H1 (cell line): Measurements from ENCODE around the gene PPFIA4. TPM values are rescaled to one million over a fixed set of nuclear protein-coding genes. Genes with fewer than 3 reads are reported as not detected.

ENCODE experiments used
- CTCF ChIA-PET: fragments of 300-600 bp; sonication (Branson Sonifier 250); formaldehyde crosslinking; loops from one replicate; lab custom pipeline; 2021; ENCODE audit not compliant: partially characterized antibody; lab: Charles Lee
- POLR2A ChIA-PET: fragments of 300-600 bp; sonication (Branson Sonifier 250); formaldehyde crosslinking; loops from one replicate; lab custom pipeline; 2021; ENCODE audit warnings: inconsistent platforms; ENCODE audit not compliant: partially characterized antibody; lab: Charles Lee
- DNase-seq, 2 experiments: peaks; one replicate each; pipeline versions ENCODE4 v3.0.0 to v3.0.0-alpha.2; 2010 to 2022; ENCODE audit warnings: low spot score in 2 of 2, low read depth in 1 of 2, mixed read lengths in 1 of 2
- FAIRE-seq: peaks from 2 replicates; lab custom pipeline; 2011; peaks lifted over from hg19 to GRCh38; lab: Jason Lieb, UNC
- H2AFZ ChIP-seq: 2 replicates; pipeline ENCODE4 v1.8.1; 2012; ENCODE audit warnings: low read length, inconsistent platforms
- H2AK5ac ChIP-seq: 2 replicates; pipeline ENCODE4 v1.6.1; 2013; ENCODE audit warnings: low read depth, low read length
- H2BK120ac ChIP-seq: replicated peaks from 2 replicates; pipeline ENCODE3; 2013; ENCODE audit warnings: low read depth, low read length, inconsistent platforms
- H2BK12ac ChIP-seq: 2 replicates; pipeline ENCODE4 v1.6.1; 2013; ENCODE audit warnings: low read depth, low read length
- H2BK15ac ChIP-seq: 2 replicates; pipeline ENCODE4 v1.6.1; 2013; ENCODE audit warnings: low read length
- H2BK20ac ChIP-seq: 2 replicates; pipeline ENCODE4 v1.6.1; 2013; ENCODE audit warnings: low read length
- H2BK5ac ChIP-seq: 2 replicates; pipeline ENCODE4 v1.6.1; 2013; ENCODE audit warnings: low read depth, low read length
- H3K14ac ChIP-seq: 2 replicates; pipeline ENCODE4 v1.6.1; 2013; ENCODE audit warnings: inconsistent platforms; ENCODE audit not compliant: insufficient read length
- H3K18ac ChIP-seq: 2 replicates; pipeline ENCODE4 v1.6.1; 2013; ENCODE audit warnings: low read length; ENCODE audit errors: extremely low read depth
- H3K23ac ChIP-seq: 2 replicates; pipeline ENCODE4 v1.6.1; 2013; ENCODE audit warnings: inconsistent platforms; ENCODE audit not compliant: insufficient read length
- H3K23me2 ChIP-seq: 2 replicates; pipeline ENCODE4 v1.6.1; 2013; ENCODE audit warnings: low read depth, low read length
- H3K27ac ChIP-seq: 2 replicates; pipeline ENCODE4 v1.6.1; 2011; ENCODE audit warnings: low read depth, low read length, inconsistent platforms
- H3K27me3 ChIP-seq, 4 experiments: replicated peaks in 1 of 4; 1 replicate in 1 of 4; 2 replicates in 3 of 4; pipeline versions ENCODE4 v1.6.1 to v1.8.1; 2011 to 2013; ENCODE audit warnings: low read length in 3 of 4, mild to moderate bottlenecking in 3 of 4, inconsistent platforms in 2 of 4, mixed read lengths in 2 of 4, moderate library complexity in 1 of 4; ENCODE audit not compliant: control insufficient read depth in 3 of 4, insufficient read depth in 3 of 4; ENCODE audit errors: extremely low read depth in 1 of 4
- H3K36me3 ChIP-seq, 4 experiments: 2 replicates each; pipeline versions ENCODE4 v1.6.1 to v1.8.1; 2011 to 2013; ENCODE audit warnings: mild to moderate bottlenecking in 4 of 4, low read length in 3 of 4, moderate library complexity in 2 of 4, control low read depth in 1 of 4, inconsistent platforms in 1 of 4; ENCODE audit not compliant: insufficient read depth in 4 of 4, control insufficient read depth in 2 of 4
- H3K4ac ChIP-seq: replicated peaks from 2 replicates; pipeline ENCODE3; 2013; ENCODE audit warnings: low read length, low read depth, mixed read lengths, inconsistent platforms; ENCODE audit not compliant: insufficient read length
- H3K4me1 ChIP-seq, 4 experiments: replicated peaks in 1 of 4; 1 replicate in 1 of 4; 2 replicates in 3 of 4; pipeline versions ENCODE4 v1.6.1 to v1.8.1; 2011 to 2013; ENCODE audit warnings: low read length in 3 of 4, inconsistent platforms in 2 of 4, mixed read lengths in 1 of 4; ENCODE audit not compliant: insufficient read depth in 4 of 4, control insufficient read depth in 3 of 4
- H3K4me2 ChIP-seq, 2 experiments: 2 replicates each; pipeline versions ENCODE4 v1.6.1 to v1.8.1; 2011 to 2013; ENCODE audit warnings: low read depth in 2 of 2, low read length in 2 of 2, control low read depth in 1 of 2, inconsistent platforms in 1 of 2, mild to moderate bottlenecking in 1 of 2; ENCODE audit not compliant: insufficient read depth in 1 of 2
- H3K4me3 ChIP-seq, 4 experiments: fragments of 200-600, 300-600 bp in 1 of 4; sonication (generic), shearing (Covaris generic), sonication (Bioruptor Twin) in 1 of 4; 2 replicates each; pipeline versions ENCODE4 v1.5.1 to v1.8.1; 2011 to 2016; ENCODE audit warnings: low read length in 4 of 4, low read depth in 3 of 4, control low read depth in 2 of 4, inconsistent platforms in 2 of 4, mild to moderate bottlenecking in 2 of 4, mixed read lengths in 1 of 4, moderate library complexity in 1 of 4; ENCODE audit not compliant: insufficient read depth in 2 of 4; ENCODE audit errors: extremely low read depth in 1 of 4
- H3K56ac ChIP-seq: replicated peaks from 2 replicates; pipeline ENCODE3; 2013; ENCODE audit warnings: low read depth, mild to moderate bottlenecking, mixed read lengths, low read length, inconsistent platforms; ENCODE audit not compliant: insufficient read length
- H3K79me1 ChIP-seq: 2 replicates; pipeline ENCODE4 v1.6.1; 2013; ENCODE audit warnings: low read depth, low read length, control low read depth
- H3K79me2 ChIP-seq, 2 experiments: 2 replicates each; pipeline versions ENCODE4 v1.6.1 to v1.8.1; 2012 to 2013; ENCODE audit warnings: low read length in 2 of 2, mild to moderate bottlenecking in 2 of 2, inconsistent platforms in 1 of 2; ENCODE audit not compliant: insufficient read depth in 2 of 2, control insufficient read depth in 1 of 2
- H3K9ac ChIP-seq, 4 experiments: replicated peaks in 1 of 4; 1 replicate in 1 of 4; 2 replicates in 3 of 4; pipeline versions ENCODE4 v1.6.1 to v1.8.1; 2011 to 2013; ENCODE audit warnings: low read depth in 3 of 4, low read length in 3 of 4, control low read depth in 2 of 4, mild to moderate bottlenecking in 2 of 4, moderate library complexity in 2 of 4, inconsistent platforms in 1 of 4; ENCODE audit errors: extremely low read depth in 1 of 4
- H3K9me3 ChIP-seq, 2 experiments: 2 replicates each; pipeline versions ENCODE4 v1.6.1 to v1.8.1; 2012 to 2013; ENCODE audit warnings: mild to moderate bottlenecking in 2 of 2, moderate library complexity in 2 of 2, control low read depth in 1 of 2, inconsistent platforms in 1 of 2, low read depth in 1 of 2, low read length in 1 of 2, mixed read lengths in 1 of 2; ENCODE audit not compliant: insufficient read depth in 2 of 2
- H4K20me1 ChIP-seq, 2 experiments: replicated peaks in 1 of 2; 2 replicates each; pipeline versions ENCODE3 to v1.8.1; 2011 to 2013; ENCODE audit warnings: inconsistent platforms in 2 of 2, low read length in 2 of 2, mild to moderate bottlenecking in 1 of 2; ENCODE audit not compliant: insufficient read depth in 2 of 2, control insufficient read depth in 1 of 2
- H4K5ac ChIP-seq: 2 replicates; pipeline ENCODE4 v1.6.1; 2013; ENCODE audit warnings: low read length, low read depth, mixed read lengths, inconsistent platforms; ENCODE audit not compliant: insufficient read length
- H4K8ac ChIP-seq: 2 replicates; pipeline ENCODE4 v1.8.0; 2013; ENCODE audit warnings: mild to moderate bottlenecking, moderate library complexity, low read length, inconsistent platforms; ENCODE audit not compliant: insufficient read depth; ENCODE audit errors: extremely low read depth
- H4K91ac ChIP-seq: replicated peaks from 2 replicates; pipeline ENCODE3; 2013; ENCODE audit warnings: low read length, mixed read lengths, inconsistent platforms; ENCODE audit not compliant: insufficient read length
- JUND ChIP-seq: IDR thresholded peaks from 2 replicates; pipeline ENCODE4 v1.6.1; 2011; ENCODE audit warnings: mild to moderate bottlenecking, improper control_type of control experiment, low read length
- RAD21 ChIP-seq, 2 experiments: IDR thresholded peaks in 1 of 2; conservative IDR thresholded peaks in 1 of 2; 2 replicates each; pipeline ENCODE4 v1.6.1; 2011; ENCODE audit warnings: low read depth in 2 of 2, low read length in 2 of 2, improper control_type of control experiment in 1 of 2, inconsistent platforms in 1 of 2, mild to moderate bottlenecking in 1 of 2, moderate library complexity in 1 of 2
- WGBS, 2 experiments: shearing (Covaris generic) in 1 of 2; methylation state at CpG; one replicate each; pipeline versions ENCODE4 v1.1.6 to v1.1.7; 2013 to 2015; ENCODE audit warnings: low lambda C conversion rate in 2 of 2, mixed read lengths in 2 of 2, inconsistent platforms in 1 of 2, low coverage in 1 of 2, missing lambda C conversion rate in 1 of 2; ENCODE audit not compliant: insufficient replicate concordance in 2 of 2, insufficient coverage in 1 of 2, insufficient read length in 1 of 2; ENCODE audit errors: extremely low coverage in 1 of 2, missing lambda C conversion rate in 1 of 2; 5-methylcytosine and 5-hydroxymethylcytosine counted together
- polyA plus RNA-seq, 7 experiments: library from polyadenylated mRNA; depleted of rRNA in 3 of 7; stranded (reverse) in 5 of 7; unstranded in 2 of 7; fragments of >200 nt in 5 of 7; fragments of 200-250 nt in 2 of 7; gene quantifications; 1 replicate in 5 of 7; 2 replicates in 1 of 7; 4 replicates in 1 of 7; pipeline versions ENCODE4 v1.2.1 to v1.2.3, GENCODE V29; 2011 to 2013; ENCODE audit warnings: missing spikeins in 2 of 7, mixed read lengths in 2 of 7
- total RNA-seq: library from RNA; stranded (reverse); fragmentation: NEBNext Ultra II Directional; extraction: Animal tissue kit (Norgen Biotek cat#: 25700); gene quantifications from 2 replicates; pipeline ENCODE4 v1.2.1, GENCODE V29; 2021
- TF ChIP-seq, protein P1 (sequence below), 3 experiments: IDR thresholded peaks; 1 replicate in 2 of 3; 2 replicates in 1 of 3; pipeline versions ENCODE4 v1.5.1 to v1.6.1; 2011; ENCODE audit warnings: low read length in 3 of 3, mild to moderate bottlenecking in 3 of 3, inconsistent platforms in 2 of 3, low read depth in 1 of 3, moderate library complexity in 1 of 3; ENCODE audit not compliant: insufficient read depth in 1 of 3; ENCODE audit errors: control extremely low read depth in 1 of 3

PPFIA4 gene
- total and polyA plus RNA-seq, 2 of the 8 experiments (the other 6 are each of a cell fraction or from before 2014, with no cell fraction given): 9.0 to 9.9 TPM

DNA sequence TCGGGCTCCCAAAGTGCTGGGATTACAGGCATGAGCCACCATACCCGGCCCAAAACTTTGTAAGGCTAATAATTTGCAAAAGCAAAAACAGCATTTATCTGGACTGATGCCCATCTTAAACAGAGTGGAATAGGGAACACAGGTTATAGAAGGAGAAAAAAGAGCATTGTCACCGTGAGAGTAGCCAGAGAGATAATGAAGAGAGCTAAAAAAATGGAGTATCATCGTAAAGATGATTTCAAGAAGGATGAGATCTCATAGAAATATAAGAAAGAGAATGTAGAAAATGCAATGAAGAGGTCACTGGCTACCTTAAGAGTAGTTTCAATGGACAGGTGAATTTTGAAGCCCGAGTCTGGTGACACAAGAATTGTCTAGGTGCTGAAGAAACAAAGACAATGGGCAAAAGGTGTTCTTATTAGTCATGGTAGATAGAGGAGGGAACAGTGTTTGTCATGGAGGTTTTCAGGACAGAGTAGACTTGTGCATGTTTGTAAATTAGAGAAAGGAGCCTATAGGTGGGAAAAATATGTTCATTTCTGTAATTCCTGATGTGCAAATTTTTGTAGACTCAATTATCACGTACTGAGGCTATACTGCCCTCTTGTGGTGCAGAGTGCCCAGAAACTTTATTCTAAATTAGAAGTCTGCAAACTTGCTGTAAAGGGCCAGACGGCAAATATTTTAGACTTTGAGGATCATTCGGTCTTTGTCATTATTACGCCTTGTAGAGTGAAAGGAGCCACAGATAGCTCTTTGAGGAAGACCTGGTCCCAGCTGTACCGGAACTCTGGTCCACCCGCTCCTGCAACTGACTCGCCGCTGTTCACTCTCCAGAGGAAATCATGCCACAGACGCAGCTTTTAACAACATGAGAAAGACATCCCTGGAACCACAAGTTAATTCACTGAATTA, 27.2 kb upstream of the PPFIA4 start:
- no peak overlapping the region for H3K14ac ChIP-seq

More for the DNA sequence above, 27.2 kb upstream of the PPFIA4 start:
- Histone ChIP-seq H3K9ac (no peak overlapping the region), H3K4me3 (0 out of 8 replicates have a peak overlapping the region, but pooled peaks of 1 of the 4 experiments have one; percentile 11), H4K5ac (no peak overlapping the region), H2BK15ac (no peak overlapping the region), H3K27ac (no peak overlapping the region), H2BK5ac (no peak overlapping the region), H2BK20ac (no peak overlapping the region), H3K23ac (no peak overlapping the region), H3K18ac (no peak overlapping the region), H2BK12ac (no peak overlapping the region), H3K23me2 (no peaks in the 10 kb centered on the region), H3K4me1 (0 out of 7 replicates have a peak, but pooled peaks cover 0 to 2% (median 0%) of the 10 kb centered on the region in 4 experiments), H3K56ac (no peak overlapping the region), H3K36me3 (no peaks in the 10 kb centered on the region), H2BK120ac (no peak overlapping the region), H3K4me2 (no peak overlapping the region), H3K4ac (no peak overlapping the region), H2AK5ac (no peak overlapping the region), H4K20me1 (no peaks in the 10 kb centered on the region), H3K79me1 (no peaks in the 10 kb centered on the region), H2AFZ (peak overlapping the region; percentile 99), H3K9me3 (no peaks in the 10 kb centered on the region), H4K8ac (no peak overlapping the region), H4K91ac (no peak overlapping the region), H3K79me2 (no peaks in the 10 kb centered on the region), H3K27me3 (no peaks in the 10 kb centered on the region)
- WGBS, 2 experiments: 74% methylated on average over 14 of the region's 14 CpGs; no CpG with 5 or more reads in 1 of the 2 experiments
- CTCF ChIA-PET: interaction anchor here (0.7 to 6.0 kb wide), 31 partner anchors 9 to 269 kb away, joined by 3 to 43 read pairs (median 4); partner anchors contain the start of genes KLHL12 and TMEM183A
- no peak for FAIRE-seq
- peak in 1 of 2 experiments; percentile 71 for DNase-seq
- no peak for TF ChIP-seq JUND
- TF ChIP-seq RAD21 (IDR thresholded peaks at IDR 0.05 in 1 of 2, conservative IDR thresholded peaks at IDR 0.05 in 1 of 2; ENCODE audit: low read depth in 2 of 2, low read length in 2 of 2): peak; percentile 82 to 84
- TF ChIP-seq, protein P1, sequence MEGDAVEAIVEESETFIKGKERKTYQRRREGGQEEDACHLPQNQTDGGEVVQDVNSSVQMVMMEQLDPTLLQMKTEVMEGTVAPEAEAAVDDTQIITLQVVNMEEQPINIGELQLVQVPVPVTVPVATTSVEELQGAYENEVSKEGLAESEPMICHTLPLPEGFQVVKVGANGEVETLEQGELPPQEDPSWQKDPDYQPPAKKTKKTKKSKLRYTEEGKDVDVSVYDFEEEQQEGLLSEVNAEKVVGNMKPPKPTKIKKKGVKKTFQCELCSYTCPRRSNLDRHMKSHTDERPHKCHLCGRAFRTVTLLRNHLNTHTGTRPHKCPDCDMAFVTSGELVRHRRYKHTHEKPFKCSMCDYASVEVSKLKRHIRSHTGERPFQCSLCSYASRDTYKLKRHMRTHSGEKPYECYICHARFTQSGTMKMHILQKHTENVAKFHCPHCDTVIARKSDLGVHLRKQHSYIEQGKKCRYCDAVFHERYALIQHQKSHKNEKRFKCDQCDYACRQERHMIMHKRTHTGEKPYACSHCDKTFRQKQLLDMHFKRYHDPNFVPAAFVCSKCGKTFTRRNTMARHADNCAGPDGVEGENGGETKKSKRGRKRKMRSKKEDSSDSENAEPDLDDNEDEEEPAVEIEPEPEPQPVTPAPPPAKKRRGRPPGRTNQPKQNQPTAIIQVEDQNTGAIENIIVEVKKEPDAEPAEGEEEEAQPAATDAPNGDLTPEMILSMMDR (IDR thresholded peaks at IDR 0.05; ENCODE audit: control extremely low read depth in 1 of 3, insufficient read depth in 1 of 3, low read depth in 1 of 3, low read length in 3 of 3): peak in 2 of 3 experiments; percentile 56 to 67; a peak in 3 of 4 replicates
- POLR2A ChIA-PET: interaction anchor here (0.9 to 2.8 kb wide), 4 partner anchors 8 to 41 kb away, joined by 3 to 20 read pairs (median 3); partner anchors contain the start of gene TMEM183A
